Stomach smooth muscle (tissue), 2 donors: Measurements from ENCODE around the gene CAV3.
"Not testable (repeated sequence)": the region's sequence is repeated elsewhere in the genome, so short reads cannot be mapped to it uniquely, and the experiment has no call there.

ENCODE experiments used
- H3K27ac ChIP-seq: one replicate; pipeline ENCODE4 v1.7.0; 2013; ENCODE audit warnings: mild to moderate bottlenecking, low read length, inconsistent platforms
- H3K27me3 ChIP-seq, 2 donors: one replicate each; pipeline ENCODE4 v1.7.0; 2013; ENCODE audit warnings: low read length in 2 of 2; ENCODE audit not compliant: insufficient read depth in 2 of 2, control insufficient read depth in 1 of 2
- H3K36me3 ChIP-seq, 2 donors: one replicate each; pipeline ENCODE4 v1.7.0; 2013; ENCODE audit warnings: low read length in 2 of 2; ENCODE audit not compliant: control insufficient read depth in 2 of 2, insufficient read depth in 2 of 2
- H3K4me1 ChIP-seq: one replicate; pipeline ENCODE4 v1.7.0; 2013; ENCODE audit warnings: low read length; ENCODE audit not compliant: control insufficient read depth, insufficient read depth
- H3K4me3 ChIP-seq, 2 donors: one replicate each; pipeline ENCODE4 v1.7.0; 2013; ENCODE audit warnings: low read length in 2 of 2
- H3K9ac ChIP-seq, 2 donors: one replicate each; pipeline ENCODE4 v1.7.0; 2013; ENCODE audit warnings: low read length in 2 of 2, mild to moderate bottlenecking in 1 of 2
- H3K9me3 ChIP-seq, 2 donors: one replicate each; pipeline ENCODE4 v1.7.0; 2013; ENCODE audit warnings: low read length in 2 of 2; ENCODE audit not compliant: control insufficient read depth in 2 of 2
- donor health status: healthy.
- donor health status: Pancreatic carcinoma.

The CAV3 gene

DNA sequence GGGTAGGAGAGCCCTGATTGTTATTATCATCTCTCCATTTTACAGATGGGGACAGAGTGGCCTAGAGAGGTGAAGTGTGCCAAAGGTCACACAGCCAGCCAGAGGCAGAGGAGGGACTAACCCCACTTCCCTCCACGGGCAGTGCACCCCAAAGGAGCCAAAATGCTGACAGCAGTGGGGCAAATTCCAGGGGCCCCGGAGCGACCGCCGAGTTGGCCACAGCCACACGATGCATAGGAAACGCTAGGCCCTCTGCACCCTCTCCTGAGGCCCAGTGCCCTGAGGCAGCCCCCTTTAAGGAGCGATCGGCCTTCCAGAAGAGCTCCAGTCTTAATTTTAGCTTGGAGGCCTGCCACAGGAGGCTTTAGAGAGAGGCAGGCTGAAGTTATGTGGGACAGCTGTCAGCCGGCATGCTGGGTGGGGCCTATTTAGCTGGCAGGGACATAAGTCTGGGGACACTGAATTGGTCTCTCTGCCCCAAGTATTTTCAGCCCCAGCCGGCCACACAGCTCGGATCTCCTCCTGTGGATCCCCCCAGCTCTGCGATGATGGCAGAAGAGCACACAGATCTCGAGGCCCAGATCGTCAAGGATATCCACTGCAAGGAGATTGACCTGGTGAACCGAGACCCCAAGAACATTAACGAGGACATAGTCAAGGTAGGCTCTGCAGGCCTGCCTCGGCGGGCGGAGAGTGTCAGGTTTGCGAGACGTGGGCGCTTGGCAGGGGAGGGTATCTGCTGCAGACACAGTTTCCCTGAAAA, at the start of gene CAV3:
Gene CAV3 (plus strand): TSS at position 471 of the 763 bp plus-strand sequence. CDS start 75 bp downstream, at position 546.
- Histone ChIP-seq H3K27me3 (no peaks in the 10 kb centered on the region), H3K36me3 (no peaks in the 10 kb centered on the region), H3K9ac (no peak within 1 kb of the TSS), H3K27ac (no peak within 1 kb of the TSS), H3K4me3 (no peak within 1 kb of the TSS), H3K9me3 (no peaks in the 10 kb centered on the region), H3K4me1 (no peaks in the 10 kb centered on the region)

GRCh38 chr3:8684992-8685391, 48.6 kb upstream of the CAV3 start:
- not testable (repeated sequence) for H3K27ac ChIP-seq, H3K4me1 ChIP-seq, H3K9me3 ChIP-seq, H3K9ac ChIP-seq, H3K4me3 ChIP-seq, H3K36me3 ChIP-seq, H3K27me3 ChIP-seq

DNA sequence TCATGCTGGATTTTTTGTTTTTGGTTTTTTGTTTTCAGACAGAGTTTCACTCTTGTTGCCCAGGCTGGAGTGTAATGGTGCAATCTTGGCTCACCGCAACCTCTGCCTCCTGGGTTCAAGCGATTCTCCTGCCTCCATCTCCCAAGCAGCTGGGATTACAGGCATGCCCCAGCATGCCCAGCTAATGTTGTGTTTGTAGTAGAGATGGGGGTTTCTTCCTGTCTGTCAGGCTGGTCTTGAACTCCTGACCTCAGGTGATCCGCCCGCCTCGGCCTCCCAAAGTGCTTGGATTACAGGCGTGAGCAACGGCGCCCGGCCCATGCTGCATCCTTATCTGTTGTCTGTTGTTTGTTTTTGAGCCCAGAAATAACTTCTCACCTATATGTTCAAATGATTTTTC, 42.3 kb upstream of the CAV3 start:
- H3K4me1 ChIP-seq, H3K36me3 ChIP-seq, H3K27me3 ChIP-seq, H3K27ac ChIP-seq, H3K9me3 ChIP-seq, H3K4me3 ChIP-seq, H3K9ac ChIP-seq: not testable (repeated sequence)

DNA sequence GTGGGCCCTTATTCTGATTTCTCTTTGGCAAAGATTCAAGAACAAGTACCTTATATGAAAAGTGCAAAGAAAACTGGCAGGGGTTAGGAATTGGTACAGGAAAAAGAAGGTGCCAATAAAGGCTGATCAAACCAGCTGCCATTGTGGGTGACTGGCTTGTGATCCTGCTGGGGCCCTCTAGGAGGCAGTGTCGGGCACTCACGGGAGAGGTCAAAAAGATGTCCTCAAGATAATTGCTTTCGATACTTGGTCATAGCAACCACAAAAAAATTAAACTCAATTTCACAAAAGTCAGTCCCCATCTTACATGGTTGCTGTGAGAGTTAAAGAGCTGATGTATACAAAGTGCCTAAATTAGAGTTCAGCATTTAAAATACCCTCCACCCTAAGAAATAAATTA, 31.0 kb upstream of the CAV3 start:
- H3K36me3 ChIP-seq = no peaks in the 10 kb centered on the region
- no peak overlapping the region for H3K9ac ChIP-seq
- H3K4me3 ChIP-seq = no peak overlapping the region
- no peak overlapping the region for H3K27ac ChIP-seq
- H3K27me3 ChIP-seq = no peaks in the 10 kb centered on the region
- peaks cover 2 to 9% of the 10 kb centered on the region in 2 donors for H3K9me3 ChIP-seq
- H3K4me1 ChIP-seq = no peaks in the 10 kb centered on the region

DNA sequence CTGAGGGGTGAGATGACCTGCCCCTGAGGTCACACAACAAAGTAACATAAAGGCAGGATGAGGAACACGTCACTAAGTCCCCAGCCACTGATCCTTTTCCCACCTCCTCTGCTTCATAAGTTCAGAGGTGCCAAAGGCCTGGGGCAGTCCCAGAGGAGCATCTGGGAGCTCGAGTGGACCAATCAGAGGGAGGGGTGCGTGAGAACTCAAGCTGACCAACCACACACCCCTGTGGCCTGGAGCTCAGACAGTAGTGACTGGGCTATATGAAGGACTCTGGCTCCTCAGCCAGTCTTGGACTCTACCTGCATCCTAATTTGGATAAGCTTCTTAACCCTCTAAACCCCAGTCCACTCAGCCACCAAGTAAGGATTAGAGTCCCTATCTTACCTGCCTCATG, 28.0 kb upstream of the CAV3 start:
- H3K4me3 ChIP-seq = no peak overlapping the region
- H3K27ac ChIP-seq = no peak overlapping the region
- no peaks in the 10 kb centered on the region for H3K36me3 ChIP-seq
- H3K9ac ChIP-seq = no peak overlapping the region
- no peaks in the 10 kb centered on the region for H3K27me3 ChIP-seq
- H3K4me1 ChIP-seq = no peaks in the 10 kb centered on the region
- peaks cover 0 to 2% of the 10 kb centered on the region in 2 donors for H3K9me3 ChIP-seq

GRCh38 chr3:8709287-8709686, 24.3 kb upstream of the CAV3 start:
- H3K27ac ChIP-seq = no peak overlapping the region
- no peaks in the 10 kb centered on the region for H3K9me3 ChIP-seq
- H3K36me3 ChIP-seq = no peaks in the 10 kb centered on the region
- H3K9ac ChIP-seq = no peak overlapping the region
- H3K4me1 ChIP-seq = no peaks in the 10 kb centered on the region
- H3K27me3 ChIP-seq = no peaks in the 10 kb centered on the region
- no peak overlapping the region for H3K4me3 ChIP-seq

GRCh38 chr3:8709801-8710507, 23.6 kb upstream of the CAV3 start:
- H3K4me1 ChIP-seq = no peaks in the 10 kb centered on the region
- no peak overlapping the region for H3K27ac ChIP-seq
- H3K9ac ChIP-seq = no peak overlapping the region
- H3K4me3 ChIP-seq = no peak overlapping the region
- H3K36me3 ChIP-seq = no peaks in the 10 kb centered on the region
- no peaks in the 10 kb centered on the region for H3K27me3 ChIP-seq
- H3K9me3 ChIP-seq = no peaks in the 10 kb centered on the region

- Histone ChIP-seq H3K36me3 (no peaks in the 10 kb centered on the region), H3K4me1 (no peaks in the 10 kb centered on the region), H3K27me3 (peaks cover 0 to 4% of the 10 kb centered on the region in 2 donors), H3K4me3 (no peak overlapping the region), H3K9me3 (no peaks in the 10 kb centered on the region), H3K27ac (no peak overlapping the region), H3K9ac (no peak overlapping the region)
These were observed 21.3 kb upstream of the CAV3 start for GRCh38 chr3:8712045-8712907.

- no peak overlapping the region for H3K4me3 ChIP-seq
- H3K27me3 ChIP-seq = peaks cover 0 to 4% of the 10 kb centered on the region in 2 donors
- no peaks in the 10 kb centered on the region for H3K9me3 ChIP-seq
- no peaks in the 10 kb centered on the region for H3K4me1 ChIP-seq
- no peak overlapping the region for H3K9ac ChIP-seq
- H3K27ac ChIP-seq = no peak overlapping the region
- no peaks in the 10 kb centered on the region for H3K36me3 ChIP-seq
These were observed 20.7 kb upstream of the CAV3 start for GRCh38 chr3:8712908-8713255.

DNA sequence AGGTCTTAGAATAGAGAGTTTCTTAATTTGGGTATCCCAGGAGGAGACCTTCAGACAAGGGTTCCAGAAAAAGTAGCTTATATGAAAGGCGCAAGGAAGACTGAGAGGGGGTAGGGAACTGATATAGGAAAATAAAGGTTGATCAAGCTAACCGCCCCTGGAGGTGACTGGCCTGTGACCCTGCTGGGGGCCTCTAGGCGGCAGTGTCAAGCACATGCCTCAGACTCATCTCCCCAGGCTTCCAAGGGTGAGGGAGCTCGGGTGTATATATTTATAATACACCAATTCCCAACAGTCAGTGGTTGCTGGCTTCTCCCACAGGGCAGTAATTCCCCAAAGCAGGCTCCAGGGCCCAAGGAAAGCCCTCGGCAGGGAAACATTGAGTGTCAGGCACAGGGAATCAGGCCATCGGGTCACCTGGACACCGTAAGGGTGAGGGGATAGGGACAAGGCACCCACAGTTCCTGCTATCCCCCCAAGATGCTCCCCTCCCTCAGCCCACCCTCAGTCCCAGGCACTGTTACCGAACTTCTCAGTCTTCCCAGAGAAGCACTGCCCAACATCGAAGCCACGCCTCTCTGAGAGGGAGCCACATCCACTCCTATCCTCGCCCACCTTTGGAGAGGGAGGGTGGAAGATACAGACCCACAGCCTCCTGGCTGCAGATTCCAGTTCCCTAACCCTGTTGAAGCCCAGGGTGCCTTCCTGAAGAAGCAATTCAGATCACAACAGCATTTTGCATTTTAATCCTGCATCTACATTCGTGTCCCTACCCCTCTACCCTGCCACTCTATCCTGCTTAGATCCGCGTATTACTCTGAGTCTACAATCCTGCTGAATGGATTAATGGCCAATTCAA, 19.5 kb upstream of the CAV3 start:
- H3K9me3 ChIP-seq = no peaks in the 10 kb centered on the region
- H3K4me3 ChIP-seq = no peak overlapping the region
- no peaks in the 10 kb centered on the region for H3K36me3 ChIP-seq
- H3K9ac ChIP-seq = no peak overlapping the region
- H3K4me1 ChIP-seq = no peaks in the 10 kb centered on the region
- peaks cover 0 to 4% of the 10 kb centered on the region in 2 donors for H3K27me3 ChIP-seq
- no peak overlapping the region for H3K27ac ChIP-seq
